ENCODE data around the gene CIT.

The CIT gene

DNA sequence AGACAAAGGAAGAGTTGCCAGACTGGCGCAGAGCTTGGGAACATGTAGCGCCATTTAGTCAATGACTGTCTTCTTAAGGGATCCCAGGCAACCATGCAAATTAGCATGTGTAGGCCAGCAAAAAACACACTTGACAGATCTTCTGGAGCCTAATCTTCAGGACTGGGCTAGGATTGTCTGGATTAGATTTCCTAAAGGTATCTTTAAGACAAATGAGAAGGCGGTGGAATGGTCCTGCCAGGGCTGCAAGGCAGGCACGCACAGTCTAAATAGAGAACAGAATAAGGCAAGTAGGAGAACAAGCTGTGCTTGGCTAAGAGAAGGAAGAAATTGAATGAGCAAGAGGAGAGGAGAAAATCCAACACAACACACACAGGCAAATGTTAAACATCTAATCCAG, 80.0 kb downstream of the CIT start:
- no peak for DNase-seq

DNA sequence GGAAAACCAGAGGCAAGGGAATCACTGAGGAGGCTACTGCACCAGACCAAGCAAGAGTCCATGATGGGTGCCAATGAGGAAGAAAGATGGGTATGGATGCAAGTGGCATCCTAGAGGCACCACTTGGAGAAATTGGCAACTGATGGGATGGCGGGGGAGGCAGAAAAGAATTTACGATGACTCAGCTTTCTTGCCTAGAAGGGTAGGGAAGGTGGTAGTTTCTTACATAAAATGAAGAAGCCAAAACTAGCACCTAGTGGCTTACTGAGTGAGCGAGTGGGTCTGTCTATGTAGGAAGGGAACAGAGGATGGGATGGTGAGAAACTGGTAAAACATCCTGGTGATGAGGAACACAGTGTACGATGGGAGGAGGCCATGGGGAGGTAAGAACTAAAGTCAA, 80.8 kb downstream of the CIT start:
- DNase-seq: no peak

DNA sequence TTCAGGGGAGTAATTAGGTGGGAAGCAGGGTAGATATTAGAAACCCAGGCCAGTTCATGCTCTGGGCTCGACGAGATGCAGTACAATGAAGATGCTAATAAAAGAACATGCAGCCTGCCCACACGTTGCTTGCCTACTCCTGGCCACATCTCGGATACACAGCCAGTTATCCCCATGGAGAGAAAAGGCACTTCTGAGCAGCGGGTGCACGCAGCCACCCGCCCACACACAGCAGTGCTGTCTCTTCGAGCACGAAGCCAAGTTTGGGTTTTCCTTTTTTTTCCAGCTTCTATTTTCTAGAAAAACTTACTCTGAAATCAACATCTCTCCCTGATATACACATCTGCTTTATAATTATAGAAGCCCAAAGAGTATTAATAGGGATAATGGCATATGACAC, 85.7 kb downstream of the CIT start:
- no peak for DNase-seq

DNA sequence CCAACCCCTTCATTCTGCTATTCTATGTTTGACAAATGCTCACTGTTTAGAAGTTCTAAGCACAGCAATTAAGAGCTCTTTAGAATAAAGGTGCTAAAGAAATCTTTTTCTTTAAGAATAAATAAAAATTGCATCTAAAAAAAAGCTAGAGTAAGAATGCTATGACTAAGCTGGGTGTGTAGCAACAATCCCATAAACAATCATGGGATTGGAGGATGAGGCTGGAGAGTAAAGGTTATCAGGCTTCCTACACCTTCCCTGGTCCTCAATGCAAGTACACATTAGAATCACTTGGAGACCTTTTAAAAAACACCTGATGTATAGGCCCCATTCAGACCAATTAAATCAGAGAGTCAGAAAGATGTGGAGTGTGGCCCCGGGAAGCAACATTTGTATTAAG, 88.3 kb downstream of the CIT start:
- DNase-seq: no peak

DNA sequence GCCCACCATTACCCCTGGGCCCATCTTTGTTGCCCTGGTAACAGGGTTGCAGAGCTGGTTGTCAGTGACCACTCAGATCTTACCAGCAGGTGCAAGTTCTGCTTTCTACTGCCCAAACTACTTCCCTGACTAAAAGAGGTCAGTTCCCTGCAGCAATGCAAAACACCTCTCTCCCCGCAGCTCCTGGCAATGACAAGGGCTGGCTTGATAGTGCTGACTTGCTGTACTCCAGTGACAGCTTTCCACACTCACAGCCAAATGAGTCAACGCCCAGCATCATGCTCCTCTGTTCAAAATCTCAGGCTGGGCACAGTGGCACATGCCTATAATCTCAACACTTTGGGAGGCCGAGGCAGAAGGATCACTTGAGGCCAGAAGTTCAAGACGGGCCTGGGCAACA, 90.6 kb downstream of the CIT start:
- DNase-seq: no peak

DNA sequence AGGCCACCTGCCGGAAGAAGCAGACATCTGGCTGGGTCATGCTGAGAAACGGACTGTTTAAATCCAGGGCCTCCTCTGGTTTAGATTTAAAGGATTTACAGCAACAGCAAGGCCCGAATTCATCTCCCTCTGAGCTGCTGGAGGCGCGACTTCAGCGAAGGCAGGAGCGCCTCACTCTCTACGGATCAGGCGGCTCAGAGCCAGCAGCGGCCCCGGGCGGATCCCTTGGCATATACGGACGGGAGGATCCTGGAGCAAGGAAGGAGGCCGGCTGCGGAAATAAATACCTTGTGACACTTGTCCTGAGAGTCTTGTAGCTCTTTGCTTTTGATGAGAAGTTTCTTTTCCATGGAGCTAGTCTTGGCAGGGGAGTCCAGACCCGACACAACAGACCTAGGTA, 92.4 kb downstream of the CIT start:
- no peak for DNase-seq

DNA sequence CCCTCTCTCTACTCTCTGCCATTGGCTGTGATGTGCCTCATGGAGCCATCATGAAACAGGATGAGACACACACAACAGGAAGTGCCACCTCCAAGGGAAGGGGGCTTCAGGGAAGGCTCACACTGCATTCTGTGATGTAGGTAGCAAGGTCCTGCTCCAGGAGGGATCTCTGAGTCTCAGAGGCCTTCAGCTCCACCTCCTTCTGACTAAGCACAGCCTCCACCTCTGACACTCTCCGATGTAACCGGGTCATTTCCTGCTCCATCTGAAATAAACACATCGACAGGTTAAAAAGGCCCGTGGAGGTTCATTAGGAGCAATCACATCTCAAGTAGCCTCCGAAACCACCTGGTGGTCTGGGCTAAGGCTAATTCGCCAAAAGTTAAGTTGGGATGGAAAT, 93.3 kb downstream of the CIT start:
- DNase-seq: no peak

DNA sequence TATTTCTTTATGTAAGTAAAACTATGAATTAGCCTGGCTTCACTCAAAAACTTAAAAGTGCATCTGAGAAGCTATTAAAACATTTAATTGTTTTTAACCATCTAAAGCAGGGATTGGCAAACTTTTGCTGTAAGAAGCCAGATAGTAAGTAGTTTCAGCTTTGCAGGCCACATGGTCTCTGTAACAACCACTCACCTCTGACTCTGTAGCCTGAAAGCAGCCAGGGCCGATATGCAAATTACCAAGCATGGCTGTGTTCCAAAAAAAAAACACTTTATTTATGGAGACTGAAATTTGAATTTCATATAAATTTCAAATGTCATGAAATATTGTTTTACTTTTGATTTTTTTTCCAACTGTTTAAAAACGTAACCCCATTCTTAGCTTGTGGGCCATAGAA, 95.3 kb downstream of the CIT start:
- no peak for DNase-seq

DNA sequence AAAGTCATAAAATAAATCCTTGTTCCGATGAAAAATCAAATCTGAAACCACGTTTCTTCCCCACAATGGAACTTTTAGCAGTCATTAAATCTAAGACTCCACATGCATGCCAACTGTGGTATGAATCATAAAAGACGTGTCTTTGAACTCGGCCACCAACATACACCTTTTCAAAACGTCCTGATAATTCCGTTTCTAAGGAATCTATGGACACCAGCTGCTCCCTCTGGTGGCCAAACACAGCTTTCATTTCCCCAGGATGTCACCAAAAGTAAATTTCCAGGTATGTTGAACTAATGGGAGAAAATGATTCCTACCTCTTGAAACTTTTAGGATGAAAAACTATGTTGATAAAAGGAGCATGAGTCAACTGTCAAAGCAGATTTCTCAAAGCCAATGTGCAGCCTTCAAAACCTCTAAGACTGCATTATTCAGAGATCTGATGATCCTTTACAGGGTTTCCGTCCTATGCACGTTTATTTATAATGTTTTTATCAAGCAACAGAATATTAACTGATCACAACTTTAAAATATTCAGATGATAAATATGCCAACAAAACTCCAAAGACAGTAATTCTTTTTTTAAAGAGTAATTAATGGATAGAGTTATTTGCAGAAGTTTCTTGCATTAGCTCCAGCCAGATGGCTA, 96.2 kb downstream of the CIT start:
- DNase-seq: no peak

DNA sequence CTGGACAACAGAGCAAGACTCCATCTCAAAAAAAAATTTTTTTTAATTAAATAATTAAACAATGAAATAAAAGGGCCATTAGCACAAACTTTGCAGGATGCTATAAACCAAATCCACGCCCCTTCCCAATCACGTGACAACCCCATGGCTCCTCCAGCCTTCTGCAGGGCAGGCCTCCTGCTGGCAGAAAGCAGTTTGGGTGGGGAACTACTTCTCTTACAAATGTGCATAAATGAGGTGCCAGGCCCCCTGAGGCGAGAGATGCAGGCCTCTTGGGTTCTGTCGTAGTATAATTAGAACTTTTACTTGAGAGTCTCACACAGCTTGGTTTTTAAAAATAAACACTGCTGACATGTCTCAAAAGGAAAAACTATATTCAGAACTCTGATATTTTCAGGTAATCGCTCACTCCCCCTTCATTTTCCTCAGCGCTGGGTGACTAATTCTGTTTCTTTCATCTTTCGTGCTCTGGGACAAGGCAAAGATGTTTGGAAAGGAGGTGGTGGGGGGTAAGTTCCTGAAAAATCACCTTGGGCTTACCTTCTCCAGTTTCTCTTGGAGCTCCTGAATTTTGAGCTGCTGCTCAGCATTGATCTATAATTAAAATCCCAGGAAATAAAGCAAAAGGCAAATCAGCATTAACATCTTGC, 101.7 kb downstream of the CIT start:
- DNase-seq: no peak

DNA sequence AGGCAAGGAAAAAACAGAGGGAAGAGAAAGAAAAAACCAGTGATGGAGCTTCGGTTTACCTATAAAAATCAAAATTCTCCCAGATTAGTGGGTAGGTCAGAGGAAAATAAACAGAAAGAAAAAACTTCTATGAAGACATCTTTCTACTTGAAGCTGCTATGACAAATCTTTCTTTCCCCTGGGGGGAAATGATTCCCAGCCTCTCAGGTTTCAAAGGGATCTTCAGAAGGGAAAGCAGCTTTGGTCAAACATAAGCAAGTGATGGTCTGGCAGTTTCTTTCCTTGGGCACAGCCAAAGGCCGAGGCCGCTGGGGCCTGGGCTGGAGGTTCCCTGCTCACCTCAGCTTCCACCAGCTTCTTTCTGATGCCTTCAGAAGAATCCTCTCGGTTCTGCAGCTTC, 104.7 kb downstream of the CIT start:
- no peak for DNase-seq

DNA sequence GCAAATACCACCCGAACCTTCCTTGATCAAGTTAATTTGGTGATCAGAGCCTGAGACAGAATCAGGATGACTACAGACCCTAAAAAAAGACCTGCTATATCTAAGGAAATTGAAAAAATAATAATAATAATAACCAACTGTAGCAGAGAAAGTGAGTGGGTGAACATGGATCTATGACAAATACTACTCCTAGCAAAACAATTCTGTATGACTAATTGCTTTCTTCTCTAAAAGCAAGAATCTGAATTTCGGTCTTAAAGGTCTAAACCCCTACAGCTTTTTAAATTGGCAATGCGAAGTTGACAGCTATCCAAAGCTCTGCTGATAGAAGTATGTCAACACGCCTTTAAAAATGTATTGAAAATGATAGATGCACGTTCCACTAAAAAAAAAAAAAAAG, 107.0 kb downstream of the CIT start:
- no peak for DNase-seq

DNA sequence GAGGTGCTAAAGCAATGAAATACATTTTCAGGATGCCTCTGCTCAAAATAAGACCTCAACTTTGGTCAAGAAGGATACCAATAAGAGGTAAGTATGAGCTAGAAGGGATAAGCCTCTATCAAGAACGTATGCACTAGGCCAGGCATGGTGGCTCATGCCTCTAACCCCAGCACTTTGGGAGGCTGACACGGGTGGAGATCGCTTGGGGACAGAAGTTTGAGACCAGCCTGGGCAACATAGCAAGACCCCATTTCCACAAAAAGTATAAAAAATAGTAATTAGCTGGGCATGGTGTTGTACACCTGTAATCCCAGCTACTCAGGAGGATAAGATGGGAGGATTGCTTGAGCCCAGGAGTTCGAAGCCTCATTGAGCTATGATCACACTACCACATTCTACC, 114.5 kb downstream of the CIT start:
- no peak for DNase-seq

DNA sequence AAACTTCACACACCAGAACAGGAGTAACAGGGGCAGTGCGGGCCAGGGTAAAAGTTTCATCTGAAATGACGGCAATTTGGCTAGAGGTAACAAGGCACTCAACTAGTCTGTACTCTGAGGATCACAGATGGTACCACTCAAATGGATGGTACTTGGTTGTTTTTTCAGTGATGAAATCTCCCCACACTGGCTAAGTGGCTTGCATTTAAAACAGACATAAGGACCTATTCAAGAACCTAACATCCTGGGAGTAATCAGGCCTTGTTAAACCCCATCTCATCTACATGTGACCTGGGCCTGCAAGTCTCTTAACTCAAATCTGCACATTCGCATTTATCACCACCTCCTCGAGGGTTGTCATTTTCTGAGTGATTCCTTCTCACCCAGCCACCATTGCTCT, 118.4 kb downstream of the CIT start:
- no peak for DNase-seq

DNA sequence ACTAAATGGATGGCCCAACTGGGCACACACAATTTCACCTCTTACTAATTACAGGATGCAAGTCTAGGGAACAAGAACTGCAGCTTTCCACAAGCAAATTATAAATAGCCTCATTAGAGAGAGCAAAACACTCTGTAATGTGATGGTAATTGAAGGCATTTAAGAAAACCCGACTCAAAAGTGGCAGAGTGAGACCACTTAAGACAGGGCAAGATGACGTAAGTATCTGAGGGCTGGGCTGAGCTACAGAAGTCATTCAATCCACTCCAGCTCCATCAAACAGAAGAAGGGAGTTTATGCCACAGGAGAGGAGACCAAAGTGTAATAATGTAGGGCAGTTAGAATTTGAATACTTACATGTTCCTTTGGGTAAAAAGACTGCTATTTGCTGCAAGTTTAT, 118.9 kb downstream of the CIT start:
- DNase-seq: no peak

DNA sequence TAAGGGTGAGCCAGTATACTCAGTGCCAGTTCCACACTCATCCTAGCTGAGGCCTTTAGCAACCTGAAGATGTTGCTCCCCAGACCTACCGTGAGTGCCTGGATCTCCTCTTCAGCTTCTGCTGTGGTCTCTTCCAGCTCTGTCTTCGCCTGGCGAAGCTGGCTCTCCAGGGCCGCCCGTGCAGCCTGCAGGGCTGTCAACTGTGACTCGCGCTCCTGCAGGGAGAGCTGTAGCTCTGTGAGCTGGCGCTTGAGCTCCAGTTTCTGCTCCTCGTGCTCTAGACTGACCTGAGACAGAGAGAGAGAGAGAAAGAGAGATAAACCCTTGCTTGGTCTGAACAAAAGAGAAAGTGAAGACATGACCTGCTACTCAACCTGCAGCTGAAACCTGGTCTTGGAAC, 125.2 kb downstream of the CIT start:
- DNase-seq: no peak

DNA sequence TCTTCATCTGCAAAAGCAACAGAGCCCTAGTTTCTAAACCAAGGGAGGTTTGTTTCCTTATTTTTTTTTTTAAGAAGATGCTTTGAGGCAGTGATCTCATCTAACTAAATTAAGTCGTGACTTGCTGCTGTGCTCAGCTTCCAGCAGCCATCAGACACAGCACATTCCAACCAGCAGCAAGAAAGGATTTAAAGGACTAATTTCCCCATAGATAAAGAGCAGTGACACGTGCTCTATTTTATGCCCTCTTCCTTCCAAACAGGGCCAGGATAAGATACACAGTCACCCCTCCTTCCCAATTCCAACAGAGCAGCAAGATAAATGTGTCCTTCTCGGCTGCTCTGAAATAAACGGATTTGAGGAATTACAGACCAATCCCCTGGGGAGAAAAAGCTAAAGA, 127.5 kb downstream of the CIT start:
- no peak for DNase-seq

DNA sequence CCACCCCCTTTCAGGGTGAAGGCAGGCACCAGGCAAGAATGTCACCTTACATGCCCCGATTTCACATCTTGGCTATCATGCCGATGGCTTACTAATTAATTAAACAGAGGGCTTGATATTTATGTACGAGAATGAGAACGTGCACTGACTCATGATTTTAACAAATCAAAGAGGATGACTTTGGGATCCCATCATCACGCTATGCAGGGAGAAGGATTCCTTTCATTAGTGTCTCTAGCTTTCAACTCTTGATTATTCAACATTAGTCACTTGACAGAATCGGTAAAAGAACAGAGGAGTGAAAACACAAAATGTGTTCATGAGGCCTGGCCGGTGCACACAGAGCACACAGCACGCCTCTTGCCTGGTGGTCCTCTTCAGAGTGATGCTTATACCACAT, 128.6 kb downstream of the CIT start:
- DNase-seq: no peak

DNA sequence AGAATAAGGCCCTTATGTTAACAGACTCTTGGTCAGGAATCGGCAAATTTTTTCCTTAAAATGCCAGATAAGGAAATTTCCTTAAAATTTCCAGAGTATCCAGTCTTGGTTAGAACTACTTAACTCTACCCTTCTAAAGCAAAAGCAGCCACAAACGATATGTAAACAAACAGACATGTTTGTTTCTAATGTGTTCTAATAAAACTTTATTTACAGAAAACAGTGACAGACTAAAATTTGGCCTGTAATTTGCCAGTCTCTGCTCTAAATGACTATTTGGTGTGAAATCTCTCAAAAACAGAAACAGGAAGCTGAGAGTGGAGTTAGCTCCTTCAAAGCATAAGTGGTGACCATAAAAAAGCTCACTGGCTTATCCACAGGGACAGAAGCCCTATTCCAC, 131.0 kb downstream of the CIT start:
- DNase-seq: no peak

DNA sequence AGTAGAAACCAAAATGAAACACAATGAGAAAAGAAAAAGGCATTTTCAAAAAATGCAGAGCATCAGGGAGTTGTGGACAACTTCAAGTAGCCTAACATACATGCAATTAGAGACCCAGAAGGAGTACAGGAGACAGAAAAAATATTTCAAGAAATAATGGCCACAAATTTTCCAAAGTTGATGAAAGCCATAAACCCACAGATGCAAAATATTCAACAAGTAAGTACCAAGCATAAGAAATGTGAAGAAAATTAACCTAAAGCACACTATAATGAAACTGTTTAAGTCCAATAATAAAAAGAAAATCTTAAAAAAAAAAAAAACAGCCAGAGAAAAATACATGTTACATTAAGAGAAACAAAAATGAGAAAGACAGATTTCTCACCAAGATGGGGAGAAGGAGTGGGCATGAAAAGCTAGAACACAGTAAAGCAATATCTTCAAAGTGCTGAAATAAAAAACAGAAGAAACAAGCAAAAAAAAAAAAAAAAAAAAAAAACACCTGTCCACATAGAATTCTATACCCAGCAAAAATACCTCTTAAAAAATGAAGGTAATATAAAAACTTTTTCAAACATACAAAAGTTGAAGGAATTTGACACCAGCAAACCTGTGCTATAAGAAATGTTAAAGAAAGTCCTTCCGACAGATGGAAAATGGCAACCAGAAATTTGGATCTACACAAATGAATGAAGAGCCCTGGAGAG, 132.1 kb downstream of the CIT start:
- no peak for DNase-seq

DNA sequence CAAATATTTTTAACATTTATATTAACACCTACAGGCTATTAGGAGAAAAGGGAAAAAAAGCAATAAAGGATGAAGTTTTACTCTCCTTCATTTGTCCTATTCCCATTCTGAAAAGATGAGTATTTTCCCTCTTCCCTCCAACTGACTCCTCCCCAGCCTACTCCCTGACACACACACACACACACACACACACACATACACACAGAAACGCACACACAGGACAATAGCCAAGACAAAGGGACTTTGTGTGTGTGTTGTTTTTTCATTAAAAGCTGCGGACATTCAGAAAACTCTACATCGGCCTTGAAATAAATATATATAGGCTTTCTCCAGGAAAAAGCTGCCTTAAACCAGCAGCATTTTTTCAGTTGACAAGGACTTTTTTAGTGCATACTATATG, 134.4 kb downstream of the CIT start:
- DNase-seq: no peak

DNA sequence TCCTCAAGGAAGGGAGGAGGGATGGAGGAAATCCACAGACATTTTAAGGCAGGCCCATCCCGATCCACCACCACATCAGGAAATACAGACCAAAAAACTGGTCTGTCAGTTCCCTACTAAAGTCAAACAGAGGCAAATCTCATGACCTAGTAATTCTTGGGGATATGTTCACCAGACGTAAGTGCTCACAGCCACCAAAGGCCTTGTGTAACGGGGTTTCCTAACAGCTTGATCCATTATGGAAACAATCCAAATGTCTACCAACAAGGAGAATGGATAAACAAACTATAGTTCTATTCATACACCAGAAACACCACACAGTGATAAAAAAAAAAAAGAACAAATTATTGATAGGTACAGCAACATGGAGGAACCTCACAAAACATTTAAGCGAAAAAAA, 136.3 kb downstream of the CIT start:
- no peak for DNase-seq

DNA sequence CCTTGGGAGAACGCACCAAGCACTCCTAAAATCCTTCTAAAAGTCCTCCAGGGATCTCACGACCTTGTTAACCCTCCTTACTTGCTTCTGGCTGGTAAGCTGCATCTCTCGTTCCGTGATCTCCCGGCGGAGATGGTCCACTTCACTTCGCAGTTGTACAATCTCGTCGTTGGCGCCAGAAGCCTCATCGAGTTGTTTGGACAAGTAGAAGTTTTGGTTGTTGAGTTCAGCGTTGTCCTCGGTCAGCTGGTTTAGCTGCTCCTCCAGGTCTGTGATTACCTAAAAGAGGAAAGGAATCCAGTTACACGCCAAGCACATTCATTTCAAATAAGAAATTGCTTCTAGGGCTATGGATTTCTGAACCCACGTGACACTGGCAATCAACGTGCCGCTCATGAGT, 142.0 kb downstream of the CIT start:
- no peak for DNase-seq

DNA sequence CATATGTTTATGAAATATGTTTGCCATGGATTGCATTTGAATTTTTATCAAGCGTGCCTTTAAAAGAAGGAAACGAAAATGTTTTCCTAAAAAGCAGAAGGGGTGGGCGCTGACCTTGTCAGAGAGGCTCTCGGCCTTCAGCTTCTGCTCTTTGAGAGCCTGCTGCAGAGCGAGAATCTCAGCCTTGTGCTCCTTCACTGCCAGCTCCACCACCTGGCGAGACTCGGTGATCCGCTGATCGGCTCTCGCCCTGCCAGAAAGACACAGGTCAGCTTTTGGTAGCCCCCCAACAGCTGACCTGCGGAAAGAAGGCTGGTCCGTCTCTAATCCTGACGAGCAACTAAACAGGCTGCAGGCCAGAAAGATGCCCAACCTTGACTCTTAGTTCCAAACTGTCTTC, 146.7 kb downstream of the CIT start:
- DNase-seq: no peak

DNA sequence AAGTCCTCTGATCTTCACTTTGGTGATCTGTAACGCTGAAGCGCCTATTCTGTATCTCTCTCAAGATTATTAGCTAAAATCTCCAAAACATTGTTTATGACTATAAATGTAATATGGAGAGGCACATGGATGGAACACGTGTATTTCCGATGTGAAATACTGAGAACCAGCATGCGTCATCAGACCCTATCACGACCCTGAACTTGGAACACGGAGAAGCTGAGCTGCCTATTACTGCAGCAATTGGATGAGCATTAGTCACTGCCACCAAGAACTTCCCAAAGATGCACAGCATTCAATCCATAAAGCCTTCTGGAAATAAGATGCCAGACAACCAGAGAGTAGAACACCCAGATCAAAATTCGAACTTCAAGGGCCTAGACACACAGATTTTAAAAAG, 147.2 kb downstream of the CIT start:
- no peak for DNase-seq
